OCI-LY7 (cell line): ENCODE results near the gene FAAH2. TPM values are rescaled to one million over a fixed set of nuclear protein-coding genes. Genes with fewer than 3 reads are reported as not detected.
"Not testable (repeated sequence)": the region's sequence is repeated elsewhere in the genome, so short reads cannot be mapped to it uniquely, and the experiment has no call there.

Source experiments
- BruUV-seq: library from RNA; stranded (reverse); fragments of 400-500 nt; replicated peaks from 2 replicates; lab custom pipeline; 2021; lab: Mats Ljungman, UMichigan
- CTCF ChIA-PET: fragments of 300-600 bp; sonication (Branson Sonifier 250); formaldehyde crosslinking; loops from one replicate; lab custom pipeline; 2022; ENCODE audit warnings: antibody characterized with exemption; ENCODE audit not compliant: unreplicated experiment; lab: Charles Lee
- POLR2A ChIA-PET: fragments of 300-600 bp; sonication (Branson Sonifier 250); formaldehyde crosslinking; loops from one replicate; lab custom pipeline; 2022; ENCODE audit warnings: antibody characterized with exemption; lab: Charles Lee
- DNase-seq: peaks from one replicate; pipeline ENCODE4 v3.0.0-alpha.2; 2015; ENCODE audit warnings: low spot score
- H2AFZ ChIP-seq: fragments of 200-600 bp; sonication (generic), shearing (Covaris generic); 2 replicates; pipeline ENCODE4 v1.6.1; 2014; ENCODE audit warnings: mild to moderate bottlenecking, antibody characterized with exemption, low read length, moderate library complexity
- H3K27ac ChIP-seq: fragments of 200-600 bp; sonication (generic); 2 replicates; pipeline ENCODE4 v1.5.1; 2014; ENCODE audit warnings: mixed run types, low read depth, mild to moderate bottlenecking, moderate library complexity, low read length, inconsistent platforms; ENCODE audit not compliant: poor library complexity, severe bottlenecking
- H3K36me3 ChIP-seq: fragments of 200-600 bp; sonication (generic); 2 replicates; pipeline ENCODE4 v1.6.1; 2014; ENCODE audit warnings: mild to moderate bottlenecking, antibody characterized with exemption, low read length, moderate library complexity, mixed read lengths; ENCODE audit not compliant: insufficient read depth
- H3K4me1 ChIP-seq: fragments of 200-600 bp; sonication (generic); 2 replicates; pipeline ENCODE4 v1.5.1; 2014; ENCODE audit warnings: mild to moderate bottlenecking, low read length; ENCODE audit not compliant: insufficient read depth, poor library complexity, severe bottlenecking
- H3K4me2 ChIP-seq: fragments of 200-600 bp; sonication (generic); 2 replicates; pipeline ENCODE4 v1.6.1; 2014; ENCODE audit warnings: mild to moderate bottlenecking, low read length
- H3K4me3 ChIP-seq: fragments of 200-600 bp; sonication (generic); 2 replicates; pipeline ENCODE4 v1.5.1; 2014; ENCODE audit warnings: mild to moderate bottlenecking, low read depth, low read length; ENCODE audit not compliant: poor library complexity, severe bottlenecking
- H3K79me2 ChIP-seq: fragments of 200-600 bp; sonication (generic); 2 replicates; pipeline ENCODE4 v1.6.1; 2016; ENCODE audit warnings: low read depth, mild to moderate bottlenecking, low read length, moderate library complexity, mixed read lengths; ENCODE audit not compliant: insufficient read depth
- H3K9me2 ChIP-seq: fragments of 200-600 bp; sonication (generic); 2 replicates; pipeline ENCODE4 v1.6.1; 2016; ENCODE audit warnings: mild to moderate bottlenecking, low read length, mixed read lengths; ENCODE audit not compliant: insufficient read depth
- H3K9me3 ChIP-seq: fragments of 200-600 bp; sonication (generic); 2 replicates; pipeline ENCODE4 v1.6.1; 2014; ENCODE audit warnings: mild to moderate bottlenecking, mixed run types, low read length, mixed read lengths
- H4K20me1 ChIP-seq: fragments of 200-600 bp; sonication (generic); 2 replicates; pipeline ENCODE4 v1.6.1; 2014; ENCODE audit warnings: mild to moderate bottlenecking, antibody characterized with exemption, low read length, moderate library complexity, mixed read lengths; ENCODE audit not compliant: insufficient read depth
- EZH2phosphoT487 ChIP-seq: fragments of 200-600 bp; sonication (generic); IDR thresholded peaks from 2 replicates; pipeline ENCODE4 v1.6.1; 2018; ENCODE audit warnings: low read depth, borderline replicate concordance, mild to moderate bottlenecking, mixed run types, antibody characterized with exemption, low read length, moderate library complexity, mixed read lengths
- intact Hi-C: fragments of 100-400 bp; cut with micrococcal nuclease; formaldehyde crosslinking; loops from one replicate; pipeline ENCODE4 v1.10.0; 2022; ENCODE audit not compliant: unreplicated experiment
- total RNA-seq, 2 experiments: library from RNA; depleted of rRNA in 1 of 2; stranded (reverse); fragments of >200 nt in 1 of 2; shearing (Covaris generic) in 1 of 2; gene quantifications; 2 replicates each; pipeline ENCODE4 v1.2.3, GENCODE V29; 2014 to 2022
- TF ChIP-seq, protein P1 (sequence below): fragments of 200-600 bp; sonication (generic); conservative IDR thresholded peaks from 2 replicates; pipeline ENCODE4 v1.5.1; 2014; ENCODE audit warnings: mild to moderate bottlenecking, antibody characterized with exemption, low read length, moderate library complexity, mixed read lengths

FAAH2 gene
- total RNA-seq, 2 experiments from 2014 or later = 1.3 to 6.3 TPM

DNA sequence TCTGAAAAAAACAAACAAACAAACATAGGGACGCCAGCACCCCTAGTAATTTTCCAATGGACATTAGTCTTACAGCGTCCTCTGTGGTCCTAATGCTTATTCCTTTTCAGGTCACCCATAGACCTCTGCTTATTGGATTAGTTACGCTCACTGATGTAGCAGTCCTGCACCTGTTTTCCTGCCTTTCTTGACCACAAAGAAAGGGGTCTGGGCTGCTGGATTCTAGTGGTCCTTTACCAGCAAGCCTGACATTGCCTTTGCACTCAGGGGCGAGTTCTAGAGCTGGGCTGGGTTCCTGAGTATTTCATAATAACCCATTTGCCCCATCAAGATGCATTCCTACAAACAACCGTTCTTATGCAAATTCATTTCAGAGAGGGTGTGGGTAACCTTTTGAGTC, 116.7 kb downstream of the FAAH2 start:
- DNase-seq, H3K27ac ChIP-seq, H3K36me3 ChIP-seq, intact Hi-C loops, CTCF ChIA-PET, POLR2A ChIA-PET, H3K4me2 ChIP-seq, BruUV-seq, H2AFZ ChIP-seq, H3K79me2 ChIP-seq, H3K4me3 ChIP-seq, H3K4me1 ChIP-seq, H3K9me2 ChIP-seq, H4K20me1 ChIP-seq, H3K9me3 ChIP-seq: not testable (repeated sequence)

DNA sequence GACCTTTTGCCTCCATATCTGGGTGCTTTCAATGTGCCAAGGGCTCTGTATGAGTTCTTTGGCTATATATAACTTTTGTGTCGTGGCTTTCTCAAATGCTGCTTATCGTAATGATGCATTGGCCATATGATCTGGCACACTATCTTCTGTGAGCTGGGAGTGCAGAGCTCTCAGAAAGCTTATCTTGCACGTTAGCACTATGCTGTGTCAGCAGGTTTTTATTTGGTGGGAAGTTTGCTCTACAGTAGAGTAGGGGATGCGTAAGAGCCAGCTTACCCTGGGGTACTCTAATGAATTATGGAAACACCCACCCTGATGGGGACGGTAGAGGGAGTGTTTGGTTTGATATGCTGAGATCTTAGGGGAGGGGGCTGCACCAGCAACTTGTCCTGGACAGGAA, 119.6 kb downstream of the FAAH2 start:
- H3K4me2 ChIP-seq = no peak overlapping the region
- no peaks in the 10 kb centered on the region for H3K9me3 ChIP-seq
- TF ChIP-seq EZH2phosphoT487 = no peak
- TF ChIP-seq, protein P1, sequence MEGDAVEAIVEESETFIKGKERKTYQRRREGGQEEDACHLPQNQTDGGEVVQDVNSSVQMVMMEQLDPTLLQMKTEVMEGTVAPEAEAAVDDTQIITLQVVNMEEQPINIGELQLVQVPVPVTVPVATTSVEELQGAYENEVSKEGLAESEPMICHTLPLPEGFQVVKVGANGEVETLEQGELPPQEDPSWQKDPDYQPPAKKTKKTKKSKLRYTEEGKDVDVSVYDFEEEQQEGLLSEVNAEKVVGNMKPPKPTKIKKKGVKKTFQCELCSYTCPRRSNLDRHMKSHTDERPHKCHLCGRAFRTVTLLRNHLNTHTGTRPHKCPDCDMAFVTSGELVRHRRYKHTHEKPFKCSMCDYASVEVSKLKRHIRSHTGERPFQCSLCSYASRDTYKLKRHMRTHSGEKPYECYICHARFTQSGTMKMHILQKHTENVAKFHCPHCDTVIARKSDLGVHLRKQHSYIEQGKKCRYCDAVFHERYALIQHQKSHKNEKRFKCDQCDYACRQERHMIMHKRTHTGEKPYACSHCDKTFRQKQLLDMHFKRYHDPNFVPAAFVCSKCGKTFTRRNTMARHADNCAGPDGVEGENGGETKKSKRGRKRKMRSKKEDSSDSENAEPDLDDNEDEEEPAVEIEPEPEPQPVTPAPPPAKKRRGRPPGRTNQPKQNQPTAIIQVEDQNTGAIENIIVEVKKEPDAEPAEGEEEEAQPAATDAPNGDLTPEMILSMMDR = no peak
- no peak overlapping the region for H3K4me3 ChIP-seq
- no peaks in the 10 kb centered on the region for H4K20me1 ChIP-seq
- no peak for DNase-seq
- ChIA-PET POLR2A (interaction anchor here (0.6 kb wide), 1 partner anchor 55 kb away, joined by 3 read pairs; no protein-coding TSS in a partner anchor), CTCF (no interaction called here)
- no peaks in the 10 kb centered on the region for H3K9me2 ChIP-seq
- no peak overlapping the region for H3K27ac ChIP-seq
- intact Hi-C loops = no loop called here
- no peaks in the 10 kb centered on the region for H3K79me2 ChIP-seq
- H2AFZ ChIP-seq = no peak overlapping the region
- H3K36me3 ChIP-seq = no peaks in the 10 kb centered on the region
- H3K4me1 ChIP-seq = no peaks in the 10 kb centered on the region
- BruUV-seq = no TSS peak

DNA sequence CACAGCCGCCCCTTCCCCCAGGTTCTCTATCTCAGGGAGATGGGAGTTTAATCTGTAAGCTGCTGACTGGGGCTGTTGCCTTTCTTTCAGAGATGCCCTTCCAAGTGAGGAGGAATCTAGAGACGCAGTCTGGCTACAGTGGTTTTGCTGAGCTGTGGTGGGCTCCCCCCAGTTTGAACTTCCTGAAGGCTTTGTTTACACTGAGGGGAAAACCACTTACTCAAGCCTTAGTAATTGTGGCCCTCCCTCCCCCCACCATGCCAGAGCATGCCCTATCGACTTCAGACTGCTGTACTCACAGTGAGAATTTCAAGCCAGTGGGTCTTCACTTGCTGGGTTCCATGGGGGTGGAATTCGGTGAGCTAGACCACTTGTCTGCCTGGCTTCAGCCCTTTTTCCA, 131.3 kb downstream of the FAAH2 start:
- DNase-seq = no peak
- no peak overlapping the region for H3K4me2 ChIP-seq
- H3K9me3 ChIP-seq = no peaks in the 10 kb centered on the region
- H4K20me1 ChIP-seq = no peaks in the 10 kb centered on the region
- ChIA-PET CTCF (no interaction called here), POLR2A (no interaction called here)
- H3K4me1 ChIP-seq = no peaks in the 10 kb centered on the region
- no peaks in the 10 kb centered on the region for H3K79me2 ChIP-seq
- no peak overlapping the region for H2AFZ ChIP-seq
- BruUV-seq = no TSS peak
- no peak overlapping the region for H3K4me3 ChIP-seq
- no peaks in the 10 kb centered on the region for H3K9me2 ChIP-seq
- H3K36me3 ChIP-seq = no peaks in the 10 kb centered on the region
- intact Hi-C loops = no loop called here
- TF ChIP-seq, protein P1 = no peak
- TF ChIP-seq EZH2phosphoT487 = no peak
- no peak overlapping the region for H3K27ac ChIP-seq
